ENCODE measurements around the gene HPCAL1.

The HPCAL1 gene

GRCh38 chr2:10357193-10358169 is 54.8 kb downstream of the HPCAL1 start:
- DNase-seq = no peak

DNA sequence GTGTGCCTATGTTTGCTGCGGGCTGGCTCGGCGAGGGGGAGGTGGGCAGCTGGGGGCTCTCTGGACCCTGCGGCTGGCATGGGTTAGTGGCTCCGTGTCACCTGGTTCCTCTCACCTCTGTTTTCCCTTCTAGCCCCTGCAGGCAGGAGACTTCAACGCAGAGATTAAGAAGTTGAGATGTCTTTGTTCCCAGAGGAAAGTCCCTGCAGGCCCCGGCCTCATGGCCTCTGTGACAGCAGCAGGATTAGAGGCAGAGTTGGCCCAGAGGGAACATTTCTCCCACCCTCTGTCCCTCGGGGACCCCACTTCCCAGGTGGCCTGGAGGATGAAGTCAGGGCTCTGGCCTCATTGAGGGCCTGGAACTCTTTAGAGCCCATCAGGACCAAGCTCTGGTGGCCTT is 56.5 kb downstream of the HPCAL1 start:
- DNase-seq = no peak

GRCh38 chr2:10359731-10360329 is 57.1 kb downstream of the HPCAL1 start:
- no peak for DNase-seq

DNA sequence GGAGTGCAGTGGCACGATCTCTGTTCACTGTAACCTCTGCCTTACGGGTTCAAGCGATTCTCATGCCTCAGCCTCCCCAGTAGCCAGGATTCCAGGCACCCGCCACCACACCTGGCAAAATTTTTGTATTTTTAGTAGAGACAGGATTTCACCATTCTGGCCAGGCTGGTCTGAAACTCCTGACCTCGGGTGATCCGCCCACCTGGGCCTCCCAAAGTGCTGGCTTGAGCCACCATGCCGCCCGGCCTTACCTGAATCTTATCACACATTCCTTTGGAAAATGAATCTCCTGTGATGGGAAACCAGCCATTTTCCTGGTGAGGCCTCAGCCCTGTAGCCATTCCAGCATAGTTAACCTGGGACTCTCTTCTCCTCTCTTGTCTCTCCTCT is 57.8 kb downstream of the HPCAL1 start:
- no peak for DNase-seq

DNA sequence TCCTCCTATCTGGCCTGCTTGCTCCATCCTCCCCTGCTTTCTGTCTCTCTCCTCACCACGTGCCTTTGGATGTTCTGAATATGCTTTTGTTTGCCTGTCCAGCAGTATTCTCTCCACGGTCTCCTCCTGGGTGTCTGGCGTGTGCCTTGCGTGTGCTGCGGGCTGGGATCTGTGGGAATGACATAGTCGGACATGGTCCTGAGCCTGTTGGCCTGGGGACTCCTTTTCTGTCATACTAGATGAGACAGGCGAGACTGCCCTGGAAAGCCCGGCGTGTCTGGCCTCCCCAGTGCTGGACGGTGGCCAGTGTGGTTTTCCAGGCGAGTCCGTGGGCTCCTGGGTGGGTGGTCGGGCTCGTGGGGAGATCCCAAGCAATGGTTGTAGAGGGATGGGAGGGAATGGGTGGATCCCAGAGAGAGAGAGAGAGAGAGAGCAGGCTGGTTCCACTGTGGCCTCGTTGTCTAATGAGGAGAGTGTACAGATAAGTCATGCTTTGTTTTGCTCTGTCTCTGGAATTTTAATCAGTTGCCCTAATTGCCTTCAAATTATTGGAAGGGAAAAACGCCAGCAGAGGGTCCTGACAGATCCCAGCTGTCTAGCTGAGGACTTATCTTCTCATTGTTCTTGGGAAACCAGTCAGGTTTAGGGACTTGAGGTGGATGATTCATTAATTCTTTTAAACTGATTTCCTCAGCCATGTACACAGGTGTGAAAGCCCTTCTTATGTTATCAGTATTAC is 58.3 kb downstream of the HPCAL1 start:
- DNase-seq = no peak

GRCh38 chr2:10362096-10362897 is 59.6 kb downstream of the HPCAL1 start:
- no peak for DNase-seq

GRCh38 chr2:10362898-10363454 is 60.3 kb downstream of the HPCAL1 start:
- no peak for DNase-seq

DNA sequence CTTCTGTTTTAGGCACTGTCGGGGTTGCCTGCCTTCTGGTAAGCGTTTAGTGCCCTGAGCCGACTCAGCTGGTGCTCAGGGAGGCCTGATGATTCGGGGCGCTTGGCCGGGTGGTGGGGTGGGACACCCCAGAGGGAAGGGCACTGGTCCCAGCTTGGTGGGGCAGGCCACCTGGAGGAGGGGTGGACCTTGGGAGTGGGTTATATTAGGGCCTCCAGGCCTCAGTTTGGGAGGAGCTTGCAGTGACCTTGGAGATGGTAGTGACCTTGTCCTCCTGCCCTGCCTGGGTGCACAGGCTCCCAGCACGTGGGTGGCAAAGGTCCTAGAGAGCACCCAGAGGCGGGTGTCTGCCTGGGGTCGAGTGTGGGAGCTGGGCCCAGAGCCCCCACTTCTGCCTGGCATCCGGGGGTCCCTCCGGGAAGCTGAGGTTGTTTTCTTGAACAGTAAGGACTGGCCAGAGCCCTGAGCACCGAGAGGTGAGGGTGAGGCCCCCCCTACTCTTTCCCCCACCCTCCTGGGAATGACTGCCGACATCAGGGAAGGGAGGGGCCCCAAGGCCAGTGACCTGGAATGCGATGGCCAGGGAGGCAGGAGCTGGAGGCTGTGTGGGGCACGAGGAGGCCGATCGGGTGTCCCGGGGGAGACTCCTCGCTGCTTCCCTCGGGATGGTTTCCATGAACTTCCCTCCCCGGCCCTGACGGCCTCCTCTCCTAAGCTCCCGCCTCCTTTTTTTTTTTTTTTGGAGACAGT is 61.3 kb downstream of the HPCAL1 start:
- no peak for DNase-seq

DNA sequence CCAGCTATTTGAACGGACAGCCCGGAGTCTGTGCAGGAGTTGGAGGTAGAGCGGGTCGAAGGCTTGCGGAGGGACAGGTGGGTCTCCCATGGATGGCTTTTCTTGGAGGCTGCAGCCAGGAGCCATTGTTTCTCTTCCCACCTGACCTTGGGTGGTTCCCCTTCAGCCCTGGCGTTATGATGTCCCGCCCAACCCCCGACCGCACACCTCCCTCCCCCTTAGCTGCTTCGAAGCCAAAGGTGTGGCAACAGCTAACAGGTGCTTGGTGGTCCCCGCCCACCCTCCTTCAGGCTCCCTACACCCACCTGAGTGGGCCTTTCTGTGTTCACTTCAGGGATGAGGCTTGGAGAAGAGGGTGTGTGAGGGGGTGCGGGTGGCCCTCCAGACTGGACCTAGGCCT is 62.7 kb downstream of the HPCAL1 start:
- no peak for DNase-seq

GRCh38 chr2:10366601-10367270 is 64.0 kb downstream of the HPCAL1 start:
- DNase-seq = no peak

- DNase-seq = no peak
Measured at GRCh38 chr2:10367472-10368439, 65.1 kb downstream of the HPCAL1 start.

DNA sequence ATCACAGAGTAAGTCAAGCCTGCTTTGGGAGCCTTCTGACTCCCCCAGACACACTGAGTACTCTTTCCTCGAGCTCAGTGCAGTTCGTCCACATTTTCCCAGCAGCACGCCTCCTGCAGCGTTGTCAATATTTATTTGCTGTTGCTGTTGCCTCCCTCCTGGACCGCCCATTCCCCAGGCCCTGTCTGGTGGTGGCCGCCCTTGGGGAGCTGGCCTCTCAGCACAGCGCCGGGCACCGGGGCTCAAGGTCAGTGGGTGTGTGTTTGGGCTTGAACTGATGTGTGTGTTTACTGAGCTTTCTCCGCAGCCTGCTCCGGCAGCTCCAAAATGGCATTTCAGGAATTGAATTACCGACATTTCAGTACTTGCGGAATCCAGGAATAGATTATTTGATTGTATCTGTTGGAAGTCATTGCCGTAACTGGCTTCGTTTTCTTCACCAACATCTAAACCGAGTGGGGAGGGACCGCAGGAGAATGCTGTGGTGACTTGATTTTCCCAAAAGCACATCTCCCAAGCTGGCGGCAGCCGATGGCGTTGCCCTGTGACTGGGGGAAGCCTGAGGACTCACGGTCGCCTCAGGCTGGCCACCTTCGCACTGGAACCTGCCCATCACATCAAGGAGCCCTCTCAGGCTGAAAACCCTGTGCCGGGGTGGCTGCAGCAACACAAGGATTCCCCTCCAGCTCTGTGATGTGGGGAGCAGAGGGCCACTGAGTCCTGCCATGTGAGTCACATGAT is 66.0 kb downstream of the HPCAL1 start:
- DNase-seq = no peak

GRCh38 chr2:10369269-10370255 is 66.9 kb downstream of the HPCAL1 start:
- no peak for DNase-seq

DNA sequence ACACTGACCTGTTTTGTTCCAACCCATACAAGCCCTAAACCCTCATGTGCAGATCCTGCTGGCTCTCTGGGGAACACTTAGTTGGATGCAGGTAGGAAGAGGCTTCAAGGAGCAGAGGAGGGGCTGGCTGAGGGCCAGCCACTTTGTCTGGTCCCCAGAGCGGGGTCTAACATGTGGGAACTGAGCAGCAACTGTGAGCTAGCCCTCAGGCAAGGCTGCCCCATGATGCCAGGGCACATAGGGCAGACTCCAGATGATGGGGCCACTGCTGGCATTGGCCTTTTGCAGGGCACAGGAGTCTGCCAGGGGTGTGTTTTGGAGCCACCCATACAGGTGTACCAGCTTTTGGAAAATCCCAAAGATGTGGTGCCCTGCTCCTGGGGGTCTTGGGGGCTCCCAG is 67.7 kb downstream of the HPCAL1 start:
- DNase-seq = no peak

DNA sequence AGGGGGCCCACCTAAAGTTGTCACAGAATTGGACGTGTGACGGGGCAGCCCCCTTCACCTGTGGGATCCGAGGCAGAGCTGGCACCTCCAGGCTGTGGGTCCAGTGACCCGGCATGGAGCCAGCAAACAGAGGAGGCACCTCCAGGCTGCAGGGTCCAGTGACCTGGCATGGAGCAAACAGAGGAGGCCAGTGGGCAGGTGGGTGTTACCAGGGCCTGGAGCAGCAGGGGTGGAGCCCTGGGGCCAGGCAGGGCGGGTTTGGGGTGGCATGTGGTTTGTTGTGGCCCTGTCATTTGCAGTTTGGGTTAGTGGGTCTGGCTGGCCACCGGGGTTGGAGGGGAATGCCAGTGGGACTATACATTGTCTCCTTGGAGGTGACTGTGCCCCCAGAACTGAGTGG is 68.2 kb downstream of the HPCAL1 start:
- DNase-seq = no peak

- DNase-seq = no peak
Measured at GRCh38 chr2:10371441-10372196, 68.9 kb downstream of the HPCAL1 start.

Measured in activated T-cell treated with anti-CD3 and anti-CD28 coated beads, Interleukin-2, amount 50 U/mL, for 48 hours (primary cell).